Measurements from ENCODE around the gene NCK2.
A peak's percentile ranks its signal among the peaks of the same experiment; 100 is the strongest.

Gene NCK2

DNA sequence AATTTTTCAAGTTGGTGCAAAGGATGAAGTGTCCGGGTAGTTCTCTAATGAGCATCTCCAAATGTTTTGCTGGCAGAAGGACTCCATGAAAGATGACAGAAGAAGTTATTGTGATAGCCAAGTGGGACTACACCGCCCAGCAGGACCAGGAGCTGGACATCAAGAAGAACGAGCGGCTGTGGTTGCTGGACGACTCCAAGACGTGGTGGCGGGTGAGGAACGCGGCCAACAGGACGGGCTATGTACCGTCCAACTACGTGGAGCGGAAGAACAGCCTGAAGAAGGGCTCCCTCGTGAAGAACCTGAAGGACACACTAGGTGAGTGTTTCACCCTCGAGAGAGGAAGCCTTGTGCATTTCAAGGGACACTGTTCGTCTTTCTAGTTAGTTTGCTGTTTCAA lies 110.3 kb downstream of the NCK2 start:
- no peak for DNase-seq

- no peak for DNase-seq
These were observed 111.9 kb downstream of the NCK2 start for GRCh38 chr2:105856581-105856980.

DNA sequence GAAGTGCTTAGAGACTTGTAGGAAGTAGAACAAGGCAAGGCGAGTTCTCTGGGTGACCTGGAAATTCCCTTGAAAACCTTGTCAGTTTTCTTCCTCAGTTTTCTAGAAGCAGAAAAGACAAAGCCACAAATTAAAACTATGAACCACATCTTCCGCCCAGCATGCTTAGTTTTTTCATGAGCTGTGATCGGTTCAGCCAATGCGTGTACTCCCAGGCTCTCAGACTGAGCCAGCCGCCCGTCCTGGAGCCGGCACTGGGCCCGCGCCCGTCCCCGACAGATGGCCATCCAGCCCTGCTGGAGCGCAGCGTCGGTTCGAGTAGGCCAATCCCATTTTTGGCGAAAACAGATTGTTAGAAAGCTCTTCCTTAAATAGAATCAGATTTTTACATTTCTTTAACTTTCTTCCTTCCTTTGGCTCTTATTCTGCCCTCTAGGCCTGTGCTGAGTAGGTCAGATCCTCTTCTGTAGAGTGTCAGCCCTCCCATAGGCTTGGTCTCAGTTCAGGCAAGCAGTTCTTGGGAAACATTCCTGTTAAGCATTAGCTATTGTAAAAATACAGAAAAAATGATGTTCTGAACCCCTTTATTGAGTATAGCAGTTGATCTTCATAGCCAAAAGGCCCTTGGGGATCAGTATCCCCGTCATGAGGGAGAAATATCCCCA lies 112.5 kb downstream of the NCK2 start:
- DNase-seq: peak; percentile 55 to 86

GRCh38 chr2:105858868-105859693 lies 114.4 kb downstream of the NCK2 start:
- DNase-seq: no peak

GRCh38 chr2:105859694-105859951 lies 114.9 kb downstream of the NCK2 start:
- DNase-seq: no peak

DNA sequence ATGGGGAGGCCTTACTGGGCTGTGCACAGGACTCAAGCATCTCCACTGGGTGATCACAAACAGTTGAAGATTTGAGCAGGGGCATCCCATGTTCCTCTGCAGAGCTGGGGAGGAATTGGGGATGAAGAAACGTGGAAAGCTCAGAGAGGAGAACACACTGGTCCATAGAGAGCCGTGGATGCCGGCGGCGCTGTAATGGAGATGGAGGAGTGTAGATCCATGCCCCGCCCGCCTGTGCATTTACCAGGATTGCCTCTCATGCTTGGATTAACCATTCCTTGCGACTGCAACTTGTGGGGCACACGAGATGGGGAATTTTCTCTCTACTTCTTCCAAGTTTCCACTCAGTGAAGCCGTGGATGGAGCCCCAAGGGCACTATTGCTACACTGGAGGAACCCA lies 115.9 kb downstream of the NCK2 start:
- no peak for DNase-seq

GRCh38 chr2:105861200-105861599 lies 116.5 kb downstream of the NCK2 start:
- DNase-seq: no peak

DNA sequence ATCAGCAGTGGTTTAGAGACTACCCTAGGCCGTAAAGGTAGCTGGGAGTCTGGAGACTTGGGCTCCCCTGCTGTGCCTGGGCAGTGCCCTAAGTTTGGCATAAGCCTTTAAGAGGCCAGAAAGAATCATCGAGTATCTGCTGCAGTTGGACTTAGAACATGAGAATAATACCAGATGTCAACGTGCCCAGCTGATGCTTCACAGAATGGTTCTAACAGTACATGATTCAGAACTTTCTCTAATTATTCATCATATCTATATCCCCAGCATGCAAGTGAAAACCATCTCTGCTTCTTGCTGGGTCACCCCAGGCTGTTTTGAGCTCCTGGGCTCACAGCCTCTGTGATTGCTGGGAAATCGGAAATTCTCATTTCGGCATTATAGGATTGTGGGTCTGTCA lies 118.1 kb downstream of the NCK2 start:
- DNase-seq: peak in 1 of 2 experiments; percentile 26

DNA sequence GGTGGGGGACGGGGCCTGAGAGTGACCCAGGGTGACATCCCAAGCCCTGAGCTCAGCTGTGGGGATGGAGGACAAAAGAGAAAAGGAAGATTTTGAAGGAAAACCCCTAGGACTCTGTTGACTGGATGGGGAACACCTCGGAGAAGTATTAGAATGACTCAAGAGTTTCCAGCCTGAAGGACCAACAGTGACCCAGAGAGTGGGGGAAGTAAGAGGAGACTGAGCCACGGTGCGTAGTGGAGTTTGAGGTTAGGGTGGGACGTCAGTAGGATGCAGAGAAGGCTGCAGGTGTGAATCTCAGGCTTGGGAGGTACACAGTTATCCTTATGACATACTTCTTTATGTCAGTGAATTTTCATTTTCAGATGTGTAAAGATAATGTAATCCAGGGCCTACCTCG lies 119.5 kb downstream of the NCK2 start:
- no peak for DNase-seq

DNA sequence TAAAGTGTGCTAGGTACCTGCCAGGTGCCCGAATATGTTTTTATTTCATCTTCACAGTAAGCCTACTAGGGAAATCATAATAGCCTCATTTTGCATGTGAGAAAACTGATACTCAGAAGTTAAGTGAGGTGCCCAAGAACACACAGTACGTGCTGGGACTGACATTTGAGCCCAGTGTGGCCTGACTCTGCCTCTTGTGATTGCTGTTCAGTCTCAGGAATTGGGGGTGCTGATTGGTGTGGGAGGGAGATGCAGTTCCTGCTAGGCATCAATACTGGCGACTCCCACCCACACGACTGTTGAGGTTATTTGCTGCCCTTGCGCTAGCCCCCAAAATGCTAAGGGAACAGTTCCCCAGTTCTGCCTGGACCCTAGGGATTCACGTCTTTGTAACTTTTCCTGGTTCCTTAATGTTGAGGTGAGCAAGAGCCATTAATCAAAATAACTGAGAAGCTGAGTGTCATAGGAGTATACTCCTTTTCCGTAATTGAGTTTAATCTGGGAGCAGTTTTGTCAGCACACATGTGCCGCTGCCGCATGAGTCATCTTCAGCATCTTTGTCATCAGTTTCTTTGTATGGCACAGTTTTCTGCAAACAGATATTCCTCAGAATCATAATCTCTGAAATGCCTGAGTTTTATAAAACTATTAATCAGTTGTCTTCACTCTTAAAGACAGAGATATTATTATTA lies 120.7 kb downstream of the NCK2 start:
- no peak for DNase-seq

DNA sequence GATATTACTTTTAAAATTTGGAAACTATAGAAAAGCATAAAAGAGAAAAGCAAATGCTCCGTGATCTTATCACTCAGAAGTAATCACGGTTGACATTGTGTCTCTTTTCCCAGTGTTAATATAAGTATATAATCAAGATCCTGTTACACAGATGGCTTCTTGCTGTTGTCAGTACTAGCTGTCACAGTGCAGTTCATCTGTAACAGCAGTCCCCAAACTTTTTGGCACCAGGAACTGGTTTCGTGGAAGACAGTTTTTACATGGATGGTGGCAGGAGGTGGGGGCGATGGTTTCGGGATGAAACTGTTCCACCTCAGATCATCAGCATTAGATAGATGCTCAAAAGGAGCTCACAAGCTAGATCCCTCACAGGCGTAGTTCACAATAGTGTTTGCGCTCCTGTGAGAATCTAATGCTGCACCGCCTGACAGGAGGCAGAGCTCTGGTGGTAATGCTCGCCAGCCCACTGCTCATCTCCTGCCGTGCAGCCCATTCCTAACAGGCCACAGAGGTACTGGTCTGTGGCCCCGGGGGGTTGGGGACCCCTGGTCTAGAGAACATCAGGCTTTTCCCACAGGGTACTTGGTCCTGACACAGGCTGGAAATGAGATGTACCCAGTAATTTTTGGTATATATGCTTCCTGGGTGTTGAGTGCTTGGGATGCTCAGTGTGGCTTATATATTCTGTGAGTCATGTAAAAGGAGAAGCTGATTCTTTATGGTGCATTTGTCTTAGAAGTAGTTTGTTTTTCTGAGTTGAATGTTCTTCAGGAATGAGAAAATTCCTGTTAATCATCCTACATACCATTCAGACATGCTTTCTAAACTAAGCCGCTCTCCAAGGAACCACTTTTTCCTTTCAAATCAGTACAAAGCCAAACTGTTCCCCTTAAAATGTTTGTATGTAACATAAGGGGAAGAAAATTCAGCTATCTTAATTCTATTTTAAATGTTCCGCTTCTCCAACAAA lies 121.8 kb downstream of the NCK2 start:
- no peak for DNase-seq

DNA sequence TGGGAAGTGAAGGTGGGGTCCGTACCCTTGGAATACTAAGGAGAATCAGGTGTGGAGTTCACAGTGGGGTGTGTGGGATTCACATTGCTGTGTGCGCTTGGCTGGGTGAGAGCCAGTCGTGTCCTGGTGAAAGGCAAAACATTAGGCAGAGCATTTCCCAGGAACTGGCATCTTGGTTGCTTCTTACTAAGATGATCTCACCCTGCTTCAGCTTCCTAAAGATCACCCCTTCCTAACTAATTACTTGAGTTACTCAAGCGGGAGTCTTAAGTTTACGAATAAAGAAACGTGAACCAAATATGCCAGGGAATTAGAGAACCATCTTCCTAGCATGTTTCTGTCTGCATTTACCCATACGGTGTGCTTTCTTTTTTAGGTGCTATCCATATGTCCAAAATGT lies 122.9 kb downstream of the NCK2 start:
- no peak for DNase-seq

- DNase-seq: no peak
These were observed 123.3 kb downstream of the NCK2 start for GRCh38 chr2:105868060-105868459.

DNA sequence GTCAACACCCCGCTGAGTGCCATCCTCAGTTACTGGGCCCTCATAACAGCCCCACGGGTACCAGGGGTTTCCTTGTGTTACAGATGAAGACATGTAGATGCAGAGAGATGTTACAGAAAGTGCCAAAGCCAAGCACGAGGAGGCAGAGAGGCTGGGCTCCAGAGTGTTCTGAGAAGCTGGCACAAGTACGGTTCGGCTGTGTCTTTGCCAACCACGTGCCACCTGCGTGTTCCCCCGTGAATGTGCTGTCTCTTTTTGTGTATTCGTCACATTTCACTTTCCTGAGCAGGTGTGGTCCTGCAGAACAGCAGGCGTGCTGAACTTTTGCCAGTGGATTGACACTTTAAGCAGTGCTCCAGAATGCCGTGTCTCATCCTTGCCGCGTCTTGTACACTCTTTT lies 124.6 kb downstream of the NCK2 start:
- DNase-seq: no peak

- no peak for DNase-seq
These were observed 125.3 kb downstream of the NCK2 start for GRCh38 chr2:105870062-105870461.

GRCh38 chr2:105870858-105871257 lies 126.1 kb downstream of the NCK2 start:
- DNase-seq: no peak

DNA sequence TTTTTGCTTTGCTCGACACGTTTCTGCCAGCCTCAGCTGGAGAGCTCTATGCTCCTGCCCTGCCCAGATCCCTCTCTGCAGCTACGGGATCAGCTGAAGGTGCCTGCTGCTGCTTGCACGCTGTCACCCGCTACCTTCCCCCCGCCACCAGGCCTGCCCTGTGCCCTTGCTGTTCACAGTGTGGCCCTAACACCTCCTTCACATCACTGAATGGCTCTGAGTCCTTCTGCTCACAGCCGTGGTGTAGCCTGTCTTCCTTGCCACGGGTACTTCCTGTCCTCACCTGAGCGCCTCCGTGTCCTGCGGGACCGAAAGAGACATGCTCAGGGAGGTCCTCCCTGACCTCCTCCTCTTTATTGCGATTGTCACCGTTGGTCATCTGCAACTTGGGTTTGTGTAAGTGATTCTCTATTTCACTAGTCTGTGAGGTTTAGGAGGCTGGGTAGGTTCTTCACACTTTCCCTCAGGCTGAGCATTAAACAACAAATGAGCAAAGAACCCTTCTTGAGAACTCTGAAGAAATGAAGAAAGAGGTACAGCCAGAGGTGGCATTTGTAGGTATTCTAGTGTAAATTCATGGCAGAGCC lies 127.5 kb downstream of the NCK2 start:
- no peak for DNase-seq

GRCh38 chr2:105872830-105873229 lies 128.1 kb downstream of the NCK2 start:
- DNase-seq: no peak

- no peak for DNase-seq
These were observed 128.6 kb downstream of the NCK2 start for GRCh38 chr2:105873281-105873680.

DNA sequence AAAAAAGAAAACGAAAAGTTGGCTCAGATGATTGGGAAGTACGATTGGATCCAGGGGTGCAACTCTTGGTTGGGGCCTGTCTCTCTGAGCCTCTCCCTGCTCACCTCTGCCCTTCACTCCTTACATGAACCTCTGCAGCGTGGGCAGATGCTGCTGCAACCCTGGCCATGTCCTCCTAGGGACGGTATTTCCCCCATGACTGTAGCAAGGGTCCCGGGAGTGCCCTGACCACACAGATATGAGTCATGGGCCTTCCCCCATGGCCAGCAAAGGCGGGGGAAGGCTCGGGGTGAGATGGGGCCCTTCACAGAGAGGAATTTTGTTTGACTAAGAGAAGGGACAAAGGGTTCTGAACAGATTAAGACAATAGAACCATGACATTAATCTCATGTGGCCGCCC lies 129.0 kb downstream of the NCK2 start:
- DNase-seq: no peak

DNA sequence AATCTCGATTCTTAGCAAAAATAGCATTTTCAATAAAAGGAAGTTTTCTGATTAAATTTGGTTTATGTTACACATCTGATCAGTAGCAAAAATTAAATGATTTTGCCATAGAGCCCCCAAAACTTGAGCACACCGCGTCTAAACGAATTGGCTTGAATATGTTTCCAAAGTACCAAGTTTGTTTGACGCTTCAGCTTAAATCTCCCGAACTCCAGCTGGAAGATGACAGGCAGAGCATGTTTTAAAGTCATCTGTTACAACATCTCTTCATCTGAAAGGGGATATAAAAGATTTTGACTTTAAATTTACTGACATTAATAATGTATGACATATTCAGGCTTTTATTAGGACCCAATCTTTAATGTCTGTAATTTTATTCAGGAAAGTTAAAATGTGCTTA lies 129.8 kb downstream of the NCK2 start:
- no peak for DNase-seq

DNA sequence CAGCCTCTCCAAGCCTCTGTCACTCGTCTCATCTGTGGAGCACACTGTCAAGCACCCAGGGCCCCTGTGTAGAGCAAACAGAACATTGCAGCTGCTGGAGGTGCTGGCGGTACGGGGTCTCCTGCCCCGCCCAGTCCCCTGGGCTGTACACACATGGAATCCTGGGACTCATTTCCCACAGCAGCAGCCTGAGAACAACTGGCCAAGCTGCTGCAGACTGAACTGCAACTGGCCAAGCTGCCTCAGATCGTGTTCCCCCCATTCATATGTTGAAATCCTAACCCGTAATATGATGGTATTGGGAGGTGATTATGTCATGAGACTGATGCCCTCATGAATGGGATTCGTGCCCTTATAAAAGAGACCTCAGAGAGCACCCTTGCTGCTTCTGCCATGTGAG lies 130.5 kb downstream of the NCK2 start:
- no peak for DNase-seq

DNA sequence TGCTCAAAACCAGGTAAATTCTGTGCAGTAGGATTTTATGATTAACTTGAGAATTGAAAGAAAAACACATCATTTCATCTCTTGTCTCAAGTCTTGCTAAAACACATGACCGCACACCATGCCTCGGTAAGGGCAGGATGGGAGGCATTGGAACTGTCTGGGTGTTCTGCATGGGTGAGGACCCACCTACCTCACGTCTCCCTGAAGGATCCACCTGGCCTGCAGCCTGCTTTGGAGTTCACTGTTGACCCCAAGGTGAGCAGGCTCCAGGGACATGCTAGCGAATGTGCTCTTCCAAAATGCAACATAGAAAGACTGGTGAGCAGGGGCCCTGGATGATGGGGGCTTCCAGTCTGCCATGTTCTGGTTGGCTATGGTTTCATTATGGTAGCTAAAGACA lies 131.5 kb downstream of the NCK2 start:
- no peak for DNase-seq

Measured in NCI-H446 (cell line).